Measurements from ENCODE around the gene IRF2BPL. TPM values are rescaled to one million over a fixed set of nuclear protein-coding genes. Genes with fewer than 3 reads are reported as not detected.

The IRF2BPL gene
- total RNA-seq, 2 experiments from 2014 or later = 70.9 to 71.8 TPM

- H3K36me3 ChIP-seq (ENCODE audit: insufficient read depth, low read length) = no peaks in the 10 kb centered on the region
- H3K4me1 ChIP-seq (ENCODE audit: insufficient read depth, low read length) = peaks cover 86% of the 10 kb centered on the region
- H3K27ac ChIP-seq (ENCODE audit: low read depth in 1 of 2, low read length in 2 of 2) = peak overlapping the region; percentile 93 to 96
- H3K27me3 Mint-ChIP-seq = no peaks in the 10 kb centered on the region
- ChIA-PET POLR2A (interaction anchor here (0.6 to 9.9 kb wide), 22 partner anchors 8 to 132 kb away, joined by 3 to 220 read pairs (median 6); partner anchors contain the start of gene IRF2BPL), CTCF (interaction anchor here (1.0 to 2.8 kb wide), 8 partner anchors 10 to 127 kb away, joined by 6 to 14 read pairs (median 8); no protein-coding TSS in a partner anchor)
- peaks cover 96% of the 10 kb centered on the region for H3K4me1 Mint-ChIP-seq (ENCODE audit: low read depth)
- no peaks in the 10 kb centered on the region for H3K9me3 ChIP-seq (ENCODE audit: control insufficient read depth in 1 of 2, insufficient read depth in 1 of 2, low read length in 2 of 2)
- peak overlapping the region; percentile 100 for H3K27ac Mint-ChIP-seq
- DNase-seq (peak; percentile 96 to 100 (median 99)), ATAC-seq (ENCODE audit: poor library complexity) (peak; percentile 79)
- peak overlapping the region; percentile 46 for H3K4me3 ChIP-seq (ENCODE audit: low read length)
- intact Hi-C loops (cut with DNase I, micrococcal nuclease) = loop anchor here (1.0 to 5.0 kb wide), 4 partner anchors 8 to 84 kb away; partner anchors contain the start of genes CIPC (in 2 of the 2) and IRF2BPL (in 1 of the 2)
- no peak for TF ChIP-seq CTCF (IDR thresholded peaks at IDR 0.05)
- no peaks in the 10 kb centered on the region for H3K27me3 ChIP-seq (ENCODE audit: control insufficient read depth in 1 of 2, insufficient read depth in 2 of 2, low read length in 2 of 2)
- no peaks in the 10 kb centered on the region for H3K9me3 Mint-ChIP-seq
- peak overlapping the region; percentile 84 for H3K4me3 Mint-ChIP-seq
- H3K36me3 Mint-ChIP-seq (ENCODE audit: low read depth) = peaks cover 11% of the 10 kb centered on the region
Observed at GRCh38 chr14:77040059-77040740, 11.7 kb upstream of the IRF2BPL start.

- Mint-ChIP-seq H3K9me3 (no peaks in the 10 kb centered on the region), H3K4me3 (peak overlapping the region; percentile 84), H3K4me1 (ENCODE audit: low read depth) (peaks cover 92% of the 10 kb centered on the region), H3K27ac (peak overlapping the region; percentile 100), H3K36me3 (ENCODE audit: low read depth) (peaks cover 11% of the 10 kb centered on the region), H3K27me3 (no peaks in the 10 kb centered on the region)
- CTCF ChIA-PET = interaction anchor here (1.0 to 2.8 kb wide), 7 partner anchors 10 to 126 kb away, joined by 6 to 14 read pairs (median 7); no protein-coding TSS in a partner anchor
- Histone ChIP-seq H3K27me3 (ENCODE audit: control insufficient read depth in 1 of 2, insufficient read depth in 2 of 2, low read length in 2 of 2) (no peaks in the 10 kb centered on the region), H3K36me3 (ENCODE audit: insufficient read depth, low read length) (no peaks in the 10 kb centered on the region), H3K9me3 (ENCODE audit: control insufficient read depth in 1 of 2, insufficient read depth in 1 of 2, low read length in 2 of 2) (no peaks in the 10 kb centered on the region), H3K27ac (ENCODE audit: low read depth in 1 of 2, low read length in 2 of 2) (peak overlapping the region; percentile 75 to 96), H3K4me3 (ENCODE audit: low read length) (peak overlapping the region; percentile 46), H3K4me1 (ENCODE audit: insufficient read depth, low read length) (peaks cover 93% of the 10 kb centered on the region)
- intact Hi-C loops (cut with DNase I, micrococcal nuclease) = loop anchor here (1.0 to 5.0 kb wide), 4 partner anchors 7 to 83 kb away; partner anchors contain the start of genes CIPC (in 2 of the 2) and IRF2BPL (in 1 of the 2)
- no peak for TF ChIP-seq CTCF (IDR thresholded peaks at IDR 0.05)
- POLR2A ChIA-PET = interaction anchor here (0.6 to 9.9 kb wide), 22 partner anchors 10 to 131 kb away, joined by 3 to 220 read pairs (median 6); partner anchors contain the start of gene IRF2BPL
- no peak for DNase-seq
- no peak for ATAC-seq (ENCODE audit: poor library complexity)
Observed at GRCh38 chr14:77039285-77040058, 11.0 kb upstream of the IRF2BPL start.

- Histone ChIP-seq H3K9me3 (ENCODE audit: control insufficient read depth in 1 of 2, insufficient read depth in 1 of 2, low read length in 2 of 2) (no peaks in the 10 kb centered on the region), H3K4me3 (ENCODE audit: low read length) (peak overlapping the region; percentile 27), H3K27me3 (ENCODE audit: control insufficient read depth in 1 of 2, insufficient read depth in 2 of 2, low read length in 2 of 2) (no peaks in the 10 kb centered on the region), H3K27ac (ENCODE audit: low read depth in 1 of 2, low read length in 2 of 2) (peak overlapping the region in 1 of 2 donors; percentile 40), H3K36me3 (ENCODE audit: insufficient read depth, low read length) (no peaks in the 10 kb centered on the region), H3K4me1 (ENCODE audit: insufficient read depth, low read length) (peaks cover 93% of the 10 kb centered on the region)
- Mint-ChIP-seq H3K4me1 (ENCODE audit: low read depth) (peaks cover 92% of the 10 kb centered on the region), H3K9me3 (no peaks in the 10 kb centered on the region), H3K36me3 (ENCODE audit: low read depth) (peaks cover 11% of the 10 kb centered on the region), H3K27ac (peak overlapping the region; percentile 100), H3K4me3 (peak overlapping the region; percentile 47), H3K27me3 (no peaks in the 10 kb centered on the region)
- POLR2A ChIA-PET = interaction anchor here (0.8 to 9.9 kb wide), 4 partner anchors 8 to 76 kb away, joined by 3 to 220 read pairs (median 12); partner anchors contain the start of gene IRF2BPL
- intact Hi-C loops (cut with DNase I, micrococcal nuclease) = no loop called here
- ATAC-seq (ENCODE audit: poor library complexity) (no peak), DNase-seq (peak in 11 of 14 experiments; percentile 40 to 78 (median 61))
- CTCF ChIA-PET = no interaction called here
- no peak for TF ChIP-seq CTCF (IDR thresholded peaks at IDR 0.05)
Observed at GRCh38 chr14:77037938-77038568, 9.5 kb upstream of the IRF2BPL start.
